GM18520 (cell line): ENCODE data around the gene BACE1.
"Not testable (repeated sequence)": the region's sequence is repeated elsewhere in the genome, so short reads cannot be mapped to it uniquely, and the experiment has no call there.

Experiments used
- ATAC-seq: cut with Tn5 transposase; IDR thresholded peaks from one replicate; pipeline ENCODE4 v1.9.1; 2021; ENCODE audit not compliant: unreplicated experiment

Gene BACE1

DNA sequence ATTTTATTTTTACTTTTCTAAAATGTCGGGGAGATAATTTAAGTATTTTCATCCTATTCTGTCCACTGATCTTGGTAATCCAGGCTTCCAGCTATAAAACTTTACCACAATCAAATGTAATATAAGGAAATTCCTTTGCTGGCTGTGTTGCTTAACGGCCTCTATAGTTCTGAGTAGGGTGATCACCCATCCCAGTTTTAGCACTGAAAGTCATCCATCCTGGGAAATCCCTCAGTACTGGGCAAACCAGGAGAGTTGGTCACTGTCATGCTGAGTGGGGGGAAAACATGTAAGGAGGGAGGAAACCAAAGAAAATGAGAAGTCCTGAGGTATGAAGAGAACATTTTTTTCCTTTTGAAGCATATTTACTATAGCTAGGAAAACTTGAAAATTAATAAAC lies 37.7 kb downstream of the BACE1 start:
- ATAC-seq = no peak

DNA sequence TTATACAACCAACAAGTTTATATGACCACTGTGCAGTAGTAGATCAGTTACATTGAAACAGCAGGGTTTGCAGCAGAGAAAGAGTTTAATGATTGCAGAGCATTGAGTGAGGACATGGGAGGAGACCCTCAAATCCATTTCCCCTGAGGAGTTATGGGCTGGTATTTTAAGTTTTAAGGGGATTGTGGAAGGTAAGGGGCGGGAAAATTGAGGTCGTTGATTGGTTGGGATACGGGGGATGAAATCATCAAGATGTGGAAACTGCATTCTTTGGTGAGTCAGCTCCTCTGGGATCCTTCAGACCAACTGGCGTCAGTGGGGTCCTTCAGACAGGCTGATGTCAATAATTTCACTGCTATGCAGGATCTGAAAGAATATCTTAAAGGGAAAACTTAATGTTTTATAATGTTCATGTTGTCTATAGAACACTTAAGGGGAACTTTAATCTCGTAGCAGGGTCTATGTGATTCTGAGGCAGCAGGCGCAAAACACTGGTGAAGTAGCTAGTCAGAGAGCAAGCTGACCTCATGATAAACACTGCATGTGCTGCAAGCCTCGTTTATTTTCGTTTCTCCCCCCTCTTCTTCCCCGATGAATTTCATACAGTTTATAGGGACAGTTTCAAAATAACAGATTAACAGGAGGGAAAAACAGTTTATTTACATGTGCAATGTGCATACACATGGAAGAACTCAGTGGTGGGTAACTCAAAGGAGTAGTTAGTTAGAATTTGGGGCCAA lies 42.3 kb downstream of the BACE1 start:
- ATAC-seq = no peak

DNA sequence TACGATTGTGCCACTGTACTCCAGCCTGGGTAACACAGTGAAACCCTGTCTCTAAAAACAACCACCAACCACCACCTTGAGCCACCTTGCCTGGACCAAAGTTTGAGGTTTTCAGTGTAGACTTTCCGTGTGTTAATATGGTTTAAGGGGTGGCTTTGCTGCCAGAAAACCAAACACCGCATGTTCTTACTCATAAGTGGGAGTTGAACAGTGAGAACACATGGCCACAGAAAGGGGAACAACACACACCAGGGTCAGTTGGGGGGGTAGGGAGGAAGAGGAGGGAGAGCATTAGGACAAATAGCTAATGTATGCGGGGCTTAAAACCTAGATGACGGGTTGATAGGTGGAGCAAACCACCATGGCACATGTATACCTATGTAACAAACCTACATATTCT lies 43.9 kb downstream of the BACE1 start:
- ATAC-seq = not testable (repeated sequence)

DNA sequence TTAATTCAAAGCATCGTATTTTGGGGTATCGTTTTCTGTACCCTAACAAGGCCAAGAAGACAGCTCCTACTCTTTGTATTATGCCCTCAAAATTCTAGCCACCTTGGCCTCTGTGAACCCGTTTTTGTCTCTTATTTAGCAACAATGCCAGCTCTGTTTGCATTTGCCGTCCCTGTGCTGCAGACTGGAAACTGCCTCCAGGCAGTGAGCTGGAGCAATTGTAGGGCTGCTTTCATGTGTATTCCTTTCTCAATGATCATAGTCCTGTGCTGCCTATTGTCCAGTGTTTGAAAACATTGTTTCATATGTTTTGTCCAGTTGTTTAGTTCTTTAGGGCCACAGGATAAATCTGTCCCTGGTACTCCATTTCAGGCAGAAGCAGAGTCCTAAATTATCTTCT lies 44.8 kb downstream of the BACE1 start:
- no peak for ATAC-seq

DNA sequence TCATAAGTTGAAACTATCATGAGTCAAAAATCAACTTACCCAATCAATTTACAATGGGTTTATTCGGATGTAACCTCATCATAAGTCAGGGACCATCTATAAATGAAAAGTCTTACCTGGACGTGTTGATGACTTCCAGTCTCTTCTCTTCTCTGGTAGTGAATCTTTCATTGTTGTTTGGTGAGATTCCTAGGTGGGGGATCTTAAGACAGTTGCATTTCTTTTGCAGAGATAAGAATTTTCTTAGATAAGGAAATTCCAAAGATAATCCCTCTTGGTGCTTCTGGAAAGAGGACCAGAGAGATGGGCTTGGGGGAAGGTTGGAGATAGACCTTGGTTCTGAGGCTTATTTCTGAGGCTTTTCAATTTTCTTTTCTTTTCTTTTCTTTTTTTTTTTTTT lies 46.2 kb downstream of the BACE1 start:
- ATAC-seq = no peak

DNA sequence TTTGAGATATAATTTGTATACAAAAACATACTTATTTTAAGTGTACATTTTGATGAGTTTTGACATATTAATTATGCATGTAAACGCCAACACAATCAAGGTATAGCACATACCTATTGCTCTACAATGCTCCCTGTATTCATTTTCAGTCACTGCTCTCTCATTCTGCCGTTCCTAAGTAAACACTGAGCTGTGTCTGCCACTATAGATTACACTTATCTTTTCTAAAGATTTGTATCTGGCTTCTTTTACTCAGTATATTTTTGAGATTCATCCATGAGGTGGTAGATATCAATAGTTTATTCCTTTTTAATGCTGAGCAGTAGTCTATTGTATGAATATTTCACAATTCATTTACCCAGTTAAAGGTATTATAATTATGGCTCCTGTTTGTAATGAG lies 50.3 kb downstream of the BACE1 start:
- no peak for ATAC-seq

DNA sequence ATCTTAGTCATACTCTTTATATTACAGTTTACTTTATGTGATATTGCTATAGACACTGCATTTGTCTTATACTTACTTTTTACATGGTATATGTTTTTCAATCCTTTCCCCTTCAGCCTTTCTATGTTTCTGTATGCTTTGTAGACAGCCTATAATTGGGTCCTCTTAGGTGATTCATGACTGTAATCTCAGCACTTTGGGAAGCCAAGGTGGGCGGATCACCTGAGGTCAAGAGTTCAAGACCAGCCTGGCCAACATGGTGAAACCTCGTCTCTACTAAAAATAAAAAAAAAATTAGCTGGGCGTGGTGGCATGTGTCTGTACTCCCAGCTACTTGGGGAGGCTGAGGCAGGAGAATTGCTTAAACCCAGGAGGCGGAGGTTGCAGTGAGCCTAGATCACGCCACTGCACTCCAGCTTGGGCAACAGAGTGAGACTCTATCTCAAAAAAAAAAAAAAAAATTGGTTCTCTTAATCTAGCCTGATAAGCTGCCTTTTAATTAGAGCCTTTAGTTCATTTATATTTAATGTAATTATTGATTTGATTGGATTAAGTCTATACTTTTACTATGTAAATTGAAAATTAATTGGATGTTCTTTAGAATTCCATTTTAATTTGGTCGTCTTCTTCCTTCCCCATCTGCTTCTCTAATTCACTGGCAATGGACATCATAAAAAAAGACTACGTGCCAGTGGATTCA lies 51.3 kb downstream of the BACE1 start:
- not testable (repeated sequence) for ATAC-seq

DNA sequence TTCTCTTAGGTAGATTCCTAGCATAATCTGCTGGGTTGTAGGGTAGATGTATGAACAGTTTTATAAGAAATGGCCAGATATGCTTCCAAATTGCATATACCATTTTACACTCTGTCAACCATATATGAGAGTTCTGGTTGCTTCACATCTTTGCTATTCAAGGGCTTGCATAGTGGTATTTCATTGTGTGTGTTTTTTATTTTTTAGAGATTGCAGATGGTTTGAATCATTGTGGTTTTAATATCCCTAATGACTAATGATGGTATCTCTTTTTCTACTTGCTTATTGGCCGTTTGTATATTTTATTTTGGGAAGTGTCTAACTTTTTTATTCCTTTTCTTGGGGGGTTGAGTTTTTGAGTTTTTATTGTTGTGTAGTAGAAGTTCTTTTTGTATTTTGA lies 56.6 kb downstream of the BACE1 start:
- no peak for ATAC-seq

DNA sequence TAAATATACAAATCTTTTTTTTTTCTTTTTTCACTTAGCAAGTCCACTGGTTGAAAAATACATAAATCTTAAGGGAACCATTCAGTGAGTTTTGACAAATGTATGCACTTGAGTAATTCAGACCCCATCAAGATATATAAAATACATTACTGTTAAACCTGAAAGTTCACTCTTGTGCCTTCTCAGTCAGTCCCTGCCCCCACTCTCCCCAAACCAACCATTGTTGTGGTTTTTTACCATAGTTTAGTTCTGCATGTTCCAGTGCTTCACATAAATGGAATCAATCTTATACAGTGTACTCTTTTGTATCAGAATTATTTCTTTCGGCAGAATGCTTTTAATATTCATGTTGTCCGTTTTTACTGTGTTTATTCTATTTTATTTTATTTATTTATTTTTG lies 57.5 kb downstream of the BACE1 start:
- no peak for ATAC-seq

DNA sequence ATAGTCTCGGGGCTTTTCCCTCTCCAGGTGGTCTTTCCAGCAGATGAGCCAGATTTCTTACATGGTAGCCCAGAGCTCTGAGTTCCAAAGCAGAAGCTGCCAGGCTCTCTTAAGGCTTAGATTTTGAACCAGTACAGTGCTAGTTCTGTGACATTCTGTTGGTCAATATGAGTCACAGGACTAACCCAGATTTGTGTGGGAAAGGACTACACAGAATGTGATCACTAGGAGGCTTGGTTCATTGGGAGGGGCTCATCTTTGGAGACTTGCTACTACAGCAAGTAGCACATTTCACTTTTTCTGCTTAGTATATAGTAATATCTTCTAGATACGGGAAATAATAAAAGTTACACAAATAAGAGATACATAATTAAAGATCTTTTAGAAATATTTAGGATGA lies 59.5 kb downstream of the BACE1 start:
- no peak for ATAC-seq

DNA sequence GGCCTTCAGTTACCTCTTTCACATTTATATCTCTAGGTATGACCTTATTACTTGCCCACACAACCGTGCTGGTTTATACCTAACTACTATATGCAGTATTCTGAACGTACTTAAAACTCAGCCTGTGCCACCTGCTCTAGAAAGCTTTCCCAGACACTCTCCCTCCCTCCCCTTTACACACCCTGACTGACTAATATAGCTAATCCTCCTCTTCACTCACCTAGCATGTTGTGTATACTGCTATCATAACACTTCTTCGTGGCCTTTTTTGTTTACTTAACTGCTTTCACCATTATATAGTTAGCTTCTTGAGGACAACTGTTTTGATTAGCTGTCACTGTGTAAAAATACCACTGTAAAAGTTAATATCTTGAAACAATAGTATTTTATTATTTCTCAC lies 60.1 kb downstream of the BACE1 start:
- no peak for ATAC-seq

DNA sequence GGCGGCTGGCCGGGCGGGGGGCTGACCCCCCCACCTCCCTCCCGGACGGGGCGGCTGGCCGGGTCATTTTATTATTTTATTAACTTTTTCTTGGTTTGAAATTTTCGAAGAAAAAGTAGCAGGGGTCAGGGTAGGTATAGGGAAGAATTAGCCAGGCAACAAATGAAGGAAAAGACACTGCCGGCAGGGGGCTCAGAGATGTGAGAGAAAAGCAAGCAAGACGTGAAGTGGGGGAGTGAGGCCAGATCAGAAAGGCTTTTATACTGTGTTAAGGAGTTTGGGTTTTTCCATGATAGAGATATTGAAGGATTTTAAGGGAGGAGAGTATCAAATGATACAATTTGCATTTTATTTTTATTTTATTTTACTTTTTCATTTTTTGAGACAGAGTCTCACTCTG lies 64.5 kb downstream of the BACE1 start:
- no peak for ATAC-seq

DNA sequence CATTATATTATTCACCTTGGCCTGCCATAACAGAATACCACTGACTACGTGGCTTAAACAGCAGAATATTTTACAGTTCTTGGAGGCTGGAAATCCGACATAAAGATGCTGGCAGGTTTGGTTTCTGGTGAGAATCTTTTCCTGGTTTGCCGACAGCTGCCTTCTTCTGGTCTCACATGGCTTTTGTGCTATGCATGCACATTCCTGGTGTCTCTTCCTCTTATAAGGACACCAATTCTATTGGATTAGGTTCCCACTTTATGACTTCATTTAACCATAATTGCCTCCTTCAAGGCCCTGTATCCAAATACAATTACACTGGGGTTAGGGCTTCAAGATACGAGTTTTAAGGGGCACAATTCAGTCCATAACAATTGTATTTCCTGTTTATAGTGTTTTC lies 66.5 kb downstream of the BACE1 start:
- no peak for ATAC-seq

DNA sequence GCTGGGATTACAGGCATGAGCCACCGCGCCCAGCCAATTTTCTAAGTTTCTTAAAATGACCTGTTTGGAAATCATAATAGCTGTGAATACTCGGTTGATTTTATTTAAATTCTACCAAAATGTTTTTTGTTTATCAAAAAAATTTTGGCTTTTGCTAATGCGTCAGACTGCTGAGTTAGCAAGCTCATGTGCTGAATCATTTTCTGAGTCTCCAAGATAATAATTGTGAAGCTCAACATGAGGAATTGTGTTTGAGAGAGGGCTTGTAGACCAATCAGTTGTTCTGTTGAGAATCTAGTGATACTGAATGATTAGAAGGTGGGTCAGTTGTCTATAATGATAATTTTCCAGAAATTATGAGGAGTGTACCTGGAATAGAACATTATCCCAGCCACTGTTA lies 67.7 kb downstream of the BACE1 start:
- no peak for ATAC-seq

DNA sequence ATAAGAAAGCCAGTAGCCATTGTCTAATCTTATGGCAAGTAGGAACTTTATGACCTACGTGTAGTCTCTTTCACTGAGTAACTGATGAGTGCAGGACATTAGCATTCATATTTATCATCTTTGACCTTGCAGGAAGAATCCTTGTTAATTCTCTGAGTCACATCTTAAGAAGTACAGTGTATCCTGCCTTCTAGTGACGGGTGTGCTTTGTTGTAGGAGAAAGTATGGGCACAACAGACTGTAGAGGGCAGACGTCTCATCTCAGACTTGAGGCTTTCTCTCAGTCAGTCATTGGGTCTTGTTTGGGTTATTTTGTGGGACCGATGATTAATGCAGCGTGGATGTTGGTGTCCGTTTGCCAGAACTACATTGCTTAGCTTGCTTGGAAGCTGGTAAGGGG lies 76.8 kb downstream of the BACE1 start:
- no peak for ATAC-seq

DNA sequence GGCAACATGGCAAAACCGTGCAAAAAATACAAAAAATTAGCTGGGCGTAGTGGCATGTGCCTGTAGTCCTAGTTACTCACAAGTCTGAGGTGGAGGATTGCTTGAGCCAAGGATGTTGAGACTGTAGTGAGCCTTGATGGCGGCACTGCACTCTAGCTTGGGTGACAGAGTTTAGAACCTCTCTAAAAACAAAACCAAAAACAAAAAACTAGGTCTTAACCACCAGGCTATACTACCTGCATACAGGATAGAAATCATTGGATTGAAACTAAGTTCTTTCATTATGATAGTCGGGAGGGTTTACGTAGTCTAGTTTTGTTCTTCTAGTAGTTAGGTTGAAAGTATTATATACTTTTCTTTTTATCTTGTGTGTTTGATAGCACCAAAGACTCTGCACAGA lies 77.8 kb downstream of the BACE1 start:
- ATAC-seq = no peak
